Astrocyte of the cerebellum (primary cell): ENCODE measurements around the gene APBA1.

Experiments
- DNase-seq: peaks from one replicate; pipeline ENCODE4 v3.0.0-alpha.2; 2011; ENCODE audit warnings: low read depth
- H3K4me3 ChIP-seq: 2 replicates; pipeline ENCODE4 v1.5.1; 2011; ENCODE audit warnings: mild to moderate bottlenecking, low read depth, low read length, moderate library complexity
- CTCF ChIP-seq: IDR thresholded peaks from 2 replicates; pipeline ENCODE4 v1.5.1; 2012; ENCODE audit warnings: low read length, low read depth, moderate library complexity, mild to moderate bottlenecking; ENCODE audit errors: missing control alignments
- in situ Hi-C: cut with HindIII; loops from 2 replicates; pipeline ENCODE4 v1.10.0; 2017; ENCODE audit warnings: low sequenced_read_pairs

APBA1 gene

GRCh38 chr9:69391487-69391886, 280.7 kb downstream of the APBA1 start:
- TF ChIP-seq CTCF: no peak
- H3K4me3 ChIP-seq: no peak overlapping the region
- in situ Hi-C loops: loop anchor here (25.0 kb wide), 2 partner anchors 104 to 204 kb away; no protein-coding TSS in a partner anchor
- no peak for DNase-seq

GRCh38 chr9:69389437-69389995, 282.7 kb downstream of the APBA1 start:
- TF ChIP-seq CTCF: no peak
- H3K4me3 ChIP-seq: no peak overlapping the region
- in situ Hi-C loops: loop anchor here (25.0 kb wide), 2 partner anchors 102 to 202 kb away; no protein-coding TSS in a partner anchor
- DNase-seq: no peak

- no peak for DNase-seq
- in situ Hi-C loops: loop anchor here (25.0 kb wide), 2 partner anchors 101 to 201 kb away; no protein-coding TSS in a partner anchor
- H3K4me3 ChIP-seq: no peak overlapping the region
- TF ChIP-seq CTCF: no peak
These were observed 283.6 kb downstream of the APBA1 start for GRCh38 chr9:69388596-69388995.

GRCh38 chr9:69386651-69387050, 285.5 kb downstream of the APBA1 start:
- in situ Hi-C loops: loop anchor here (25.0 kb wide), 2 partner anchors 99 to 199 kb away; no protein-coding TSS in a partner anchor
- TF ChIP-seq CTCF: no peak
- no peak for DNase-seq
- H3K4me3 ChIP-seq: no peak overlapping the region

- no peak for DNase-seq
- in situ Hi-C loops: loop anchor here (25.0 kb wide), 2 partner anchors 98 to 198 kb away; no protein-coding TSS in a partner anchor
- no peak overlapping the region for H3K4me3 ChIP-seq
- no peak for TF ChIP-seq CTCF
These were observed 286.6 kb downstream of the APBA1 start for GRCh38 chr9:69385581-69386033.

- in situ Hi-C loops: loop anchor here (5.0 to 25.0 kb wide), 3 partner anchors 35 to 195 kb away; no protein-coding TSS in a partner anchor
- H3K4me3 ChIP-seq: no peak overlapping the region
- no peak for DNase-seq
- TF ChIP-seq CTCF: no peak
These were observed 290.0 kb downstream of the APBA1 start for GRCh38 chr9:69382135-69382534.
